Measurements from ENCODE around the gene FAM171A2. TPM values are rescaled to one million over a fixed set of nuclear protein-coding genes. Genes with fewer than 3 reads are reported as not detected.

FAM171A2 gene
- total RNA-seq, 1 experiment from 2014 or later: 27.5 TPM

GRCh38 chr17:44333371-44333770 lies 30.3 kb downstream of the FAM171A2 start:
- Histone ChIP-seq H2BK15ac (ENCODE audit: low read depth, low read length) (no peak overlapping the region), H2BK20ac (ENCODE audit: low read depth, low read length, poor library complexity, severe bottlenecking) (no peak overlapping the region), H2BK12ac (ENCODE audit: insufficient read length, low read depth, low read length) (no peak overlapping the region), H3K4me2 (ENCODE audit: insufficient read depth, insufficient read length, low read length) (no peak overlapping the region), H4K8ac (replicated peaks; ENCODE audit: insufficient read length, low read depth, low read length) (no peak overlapping the region), H2AFZ (ENCODE audit: low read length) (no peak overlapping the region), H3K23me2 (ENCODE audit: insufficient read length, low read depth, low read length, poor library complexity, severe bottlenecking) (no peaks in the 10 kb centered on the region), H3K27ac (ENCODE audit: insufficient read length, low read depth, low read length) (no peak overlapping the region), H3K9ac (ENCODE audit: extremely low read depth, insufficient read length, low read length) (no peak overlapping the region), H3K27me3 (ENCODE audit: insufficient read depth, low read length) (no peaks in the 10 kb centered on the region), H4K20me1 (ENCODE audit: control insufficient read depth, insufficient read depth, insufficient read length) (no peaks in the 10 kb centered on the region), H3K14ac (ENCODE audit: insufficient read depth, low read length) (no peak overlapping the region), H4K91ac (ENCODE audit: insufficient read length, low read depth, low read length) (no peak overlapping the region), H3K56ac (ENCODE audit: insufficient read length, low read depth, low read length) (no peak overlapping the region), H2BK120ac (ENCODE audit: low read depth, low read length, poor library complexity, severe bottlenecking) (no peak overlapping the region), H3K4me1 (ENCODE audit: insufficient read depth, low read length) (no peaks in the 10 kb centered on the region), H3K18ac (ENCODE audit: insufficient read length, low read depth, low read length) (no peak overlapping the region), H3T11ph (ENCODE audit: low read length) (no peak overlapping the region), H3K79me1 (ENCODE audit: insufficient read depth, low read depth, low read length, poor library complexity, severe bottlenecking) (no peaks in the 10 kb centered on the region), H3K9me3 (ENCODE audit: control insufficient read depth, low read depth, low read length) (no peaks in the 10 kb centered on the region), H3K23ac (ENCODE audit: insufficient read length, low read depth, low read length) (no peak overlapping the region), H2BK5ac (ENCODE audit: insufficient read length, low read length) (no peak overlapping the region), H2AK5ac (ENCODE audit: insufficient read length, low read length) (no peak overlapping the region), H4K5ac (ENCODE audit: insufficient read length, low read depth, low read length) (no peak overlapping the region), H3K79me2 (ENCODE audit: insufficient read depth, low read length) (no peaks in the 10 kb centered on the region), H3K4ac (ENCODE audit: low read depth, low read length) (no peak overlapping the region)
- TF ChIP-seq CTCF (conservative IDR thresholded peaks at IDR 0.05): no peak
- peaks cover 13 to 15% of the 10 kb centered on the region in 2 experiments for H3K4me1 Mint-ChIP-seq
- no peak overlapping the region for H3K4me3 Mint-ChIP-seq
- H3K9me3 Mint-ChIP-seq: no peaks in the 10 kb centered on the region
- H3K27ac Mint-ChIP-seq: no peak overlapping the region
- peaks cover 1% of the 10 kb centered on the region; the same call in 1 of the 2 replicates for H3K27me3 Mint-ChIP-seq (ENCODE audit: low read depth)
- no CpG with 5 or more reads among the region's 5 CpGs for WGBS (ENCODE audit: extremely low coverage, insufficient read length, low lambda C conversion rate)
- DNase-seq: peak; percentile 32
- no peaks in the 10 kb centered on the region for H3K36me3 Mint-ChIP-seq (ENCODE audit: insufficient read depth in 1 of 3, low read depth in 3 of 3)

All from H9 (cell line).